T-helper 17 cell (primary cell): ENCODE data around the gene ADORA2B. TPM values are rescaled to one million over a fixed set of nuclear protein-coding genes. Genes with fewer than 3 reads are reported as not detected.

Experiments
- ATAC-seq: fragments of 150-1000 bp; cut with Tn5 transposase; 2 replicates; pipeline ENCODE4 v1.10.0; 2021; ENCODE audit warnings: mild to moderate bottlenecking, moderate library complexity
- DNase-seq, 3 donors: peaks; one replicate each; pipeline versions ENCODE4 v3.0.0 to v3.0.0-alpha.2; 2020 to 2021
- H3K9me3 ChIP-seq: one replicate; pipeline ENCODE4 v1.7.0; 2013; ENCODE audit warnings: low read length, mild to moderate bottlenecking; ENCODE audit not compliant: control insufficient read depth, poor library complexity, severe bottlenecking
- H3K27ac Mint-ChIP-seq: one replicate; pipeline ENCODE4 v1.8.0; 2022; ENCODE audit warnings: mild to moderate bottlenecking, moderate library complexity, mixed read lengths
- H3K27me3 Mint-ChIP-seq: one replicate; pipeline ENCODE4 v1.8.0; 2022; ENCODE audit warnings: mixed read lengths
- H3K36me3 Mint-ChIP-seq: one replicate; pipeline ENCODE4 v1.8.0; 2022; ENCODE audit warnings: low read depth, mixed read lengths
- H3K4me1 Mint-ChIP-seq: one replicate; pipeline ENCODE4 v1.8.0; 2022; ENCODE audit warnings: mild to moderate bottlenecking, mixed read lengths
- H3K4me3 Mint-ChIP-seq: one replicate; pipeline ENCODE4 v1.8.0; 2022; ENCODE audit warnings: mild to moderate bottlenecking, moderate library complexity, mixed read lengths
- total RNA-seq, 4 donors: library from RNA in 2 of 4; stranded (reverse) in 2 of 4; gene quantifications; one replicate each; pipeline ENCODE4 v1.2.3 and lab custom pipeline; 2022 to 2026

ADORA2B gene
- total RNA-seq, 2 donors from 2014 or later = 0.76 TPM; not detected in 1

- ATAC-seq (no peak), DNase-seq (no peak)
- no peak overlapping the region for H3K27ac Mint-ChIP-seq
- H3K4me3 Mint-ChIP-seq = no peak overlapping the region
- H3K4me1 Mint-ChIP-seq = peaks cover 4% of the 10 kb centered on the region
- H3K27me3 Mint-ChIP-seq = peaks cover 4% of the 10 kb centered on the region
- H3K9me3 ChIP-seq = no peaks in the 10 kb centered on the region
- H3K36me3 Mint-ChIP-seq = no peaks in the 10 kb centered on the region
Observed at GRCh38 chr17:15951368-15952047, 6.6 kb downstream of the ADORA2B start.

- H3K4me3 Mint-ChIP-seq = no peak overlapping the region
- peaks cover 6% of the 10 kb centered on the region for H3K4me1 Mint-ChIP-seq
- peaks cover 6% of the 10 kb centered on the region for H3K27me3 Mint-ChIP-seq
- no peak for DNase-seq
- ATAC-seq = no peak
- peaks cover 3% of the 10 kb centered on the region for H3K36me3 Mint-ChIP-seq
- no peak overlapping the region for H3K27ac Mint-ChIP-seq
- no peaks in the 10 kb centered on the region for H3K9me3 ChIP-seq
Observed at GRCh38 chr17:15952048-15952532, 7.2 kb downstream of the ADORA2B start.

- H3K4me3 Mint-ChIP-seq = no peak overlapping the region
- peaks cover 6% of the 10 kb centered on the region for H3K4me1 Mint-ChIP-seq
- no peaks in the 10 kb centered on the region for H3K9me3 ChIP-seq
- H3K27me3 Mint-ChIP-seq = peaks cover 13% of the 10 kb centered on the region
- peaks cover 4% of the 10 kb centered on the region for H3K36me3 Mint-ChIP-seq
- ATAC-seq (no peak), DNase-seq (no peak)
- H3K27ac Mint-ChIP-seq = no peak overlapping the region
Observed at GRCh38 chr17:15952916-15953790, 8.2 kb downstream of the ADORA2B start.

- Mint-ChIP-seq H3K27me3 (peaks cover 20% of the 10 kb centered on the region), H3K36me3 (peaks cover 8% of the 10 kb centered on the region), H3K4me1 (peaks cover 13% of the 10 kb centered on the region), H3K4me3 (no peak overlapping the region), H3K27ac (no peak overlapping the region)
- H3K9me3 ChIP-seq = no peaks in the 10 kb centered on the region
- DNase-seq (no peak), ATAC-seq (no peak)
Observed at GRCh38 chr17:15954222-15954621, 9.3 kb downstream of the ADORA2B start.

- Mint-ChIP-seq H3K4me1 (peaks cover 11% of the 10 kb centered on the region), H3K27ac (no peak overlapping the region), H3K36me3 (peaks cover 8% of the 10 kb centered on the region), H3K4me3 (no peak overlapping the region), H3K27me3 (peaks cover 20% of the 10 kb centered on the region)
- H3K9me3 ChIP-seq = no peaks in the 10 kb centered on the region
- no peak for DNase-seq
- ATAC-seq = no peak
Observed at GRCh38 chr17:15955793-15956541, 11.0 kb downstream of the ADORA2B start.

GRCh38 chr17:15957206-15957605 lies 12.3 kb downstream of the ADORA2B start:
- peaks cover 8% of the 10 kb centered on the region for H3K36me3 Mint-ChIP-seq
- DNase-seq = no peak
- H3K4me3 Mint-ChIP-seq = no peak overlapping the region
- H3K4me1 Mint-ChIP-seq = peaks cover 11% of the 10 kb centered on the region
- no peak for ATAC-seq
- H3K27ac Mint-ChIP-seq = no peak overlapping the region
- peaks cover 20% of the 10 kb centered on the region for H3K27me3 Mint-ChIP-seq
- no peaks in the 10 kb centered on the region for H3K9me3 ChIP-seq

- peaks cover 11% of the 10 kb centered on the region for H3K4me1 Mint-ChIP-seq
- DNase-seq (no peak), ATAC-seq (no peak)
- peaks cover 20% of the 10 kb centered on the region for H3K27me3 Mint-ChIP-seq
- peaks cover 8% of the 10 kb centered on the region for H3K36me3 Mint-ChIP-seq
- H3K4me3 Mint-ChIP-seq = no peak overlapping the region
- H3K9me3 ChIP-seq = no peaks in the 10 kb centered on the region
- peak overlapping the region; percentile 35 for H3K27ac Mint-ChIP-seq
Observed at GRCh38 chr17:15957608-15958307, 12.8 kb downstream of the ADORA2B start.

GRCh38 chr17:15958484-15958854 lies 13.5 kb downstream of the ADORA2B start:
- H3K9me3 ChIP-seq = no peaks in the 10 kb centered on the region
- ATAC-seq = no peak
- H3K4me1 Mint-ChIP-seq = peaks cover 11% of the 10 kb centered on the region
- DNase-seq = no peak
- H3K36me3 Mint-ChIP-seq = peaks cover 8% of the 10 kb centered on the region
- H3K27me3 Mint-ChIP-seq = peaks cover 20% of the 10 kb centered on the region
- no peak overlapping the region for H3K4me3 Mint-ChIP-seq
- H3K27ac Mint-ChIP-seq = peak overlapping the region; percentile 35

GRCh38 chr17:15963670-15964110 lies 18.8 kb downstream of the ADORA2B start:
- H3K9me3 ChIP-seq = no peaks in the 10 kb centered on the region
- H3K27me3 Mint-ChIP-seq = peaks cover 33% of the 10 kb centered on the region
- H3K4me3 Mint-ChIP-seq = no peak overlapping the region
- H3K36me3 Mint-ChIP-seq = peaks cover 5% of the 10 kb centered on the region
- no peak for DNase-seq
- ATAC-seq = no peak
- peaks cover 11% of the 10 kb centered on the region for H3K4me1 Mint-ChIP-seq
- H3K27ac Mint-ChIP-seq = no peak overlapping the region

- H3K4me1 Mint-ChIP-seq = peaks cover 8% of the 10 kb centered on the region
- DNase-seq = no peak
- H3K27ac Mint-ChIP-seq = no peak overlapping the region
- no peaks in the 10 kb centered on the region for H3K9me3 ChIP-seq
- H3K4me3 Mint-ChIP-seq = no peak overlapping the region
- no peak for ATAC-seq
- H3K27me3 Mint-ChIP-seq = peaks cover 41% of the 10 kb centered on the region
- peaks cover 5% of the 10 kb centered on the region for H3K36me3 Mint-ChIP-seq
Observed at GRCh38 chr17:15965528-15965927, 20.6 kb downstream of the ADORA2B start.

GRCh38 chr17:15966183-15966878 lies 21.4 kb downstream of the ADORA2B start:
- ATAC-seq (no peak), DNase-seq (no peak)
- Mint-ChIP-seq H3K36me3 (peaks cover 5% of the 10 kb centered on the region), H3K27ac (no peak overlapping the region), H3K4me3 (peak overlapping the region; percentile 31), H3K27me3 (peaks cover 46% of the 10 kb centered on the region), H3K4me1 (peaks cover 8% of the 10 kb centered on the region)
- H3K9me3 ChIP-seq = no peaks in the 10 kb centered on the region

GRCh38 chr17:15966879-15967248 lies 21.9 kb downstream of the ADORA2B start:
- H3K27me3 Mint-ChIP-seq = peaks cover 46% of the 10 kb centered on the region
- ATAC-seq = no peak
- H3K4me3 Mint-ChIP-seq = peak overlapping the region; percentile 31

More at GRCh38 chr17:15966879-15967248, 21.9 kb downstream of the ADORA2B start:
- H3K36me3 Mint-ChIP-seq = peaks cover 5% of the 10 kb centered on the region
- DNase-seq = no peak
- H3K4me1 Mint-ChIP-seq = peaks cover 8% of the 10 kb centered on the region
- H3K27ac Mint-ChIP-seq = no peak overlapping the region
- H3K9me3 ChIP-seq = no peaks in the 10 kb centered on the region
